Superior temporal gyrus (tissue), 1 donor: ENCODE results near the gene PYY.
A peak's percentile ranks its signal among the peaks of the same experiment; 100 is the strongest.
"Not testable (repeated sequence)": the region's sequence is repeated elsewhere in the genome, so short reads cannot be mapped to it uniquely, and the experiment has no call there.

Experiments used
- DNase-seq: peaks from one replicate; pipeline ENCODE4 v3.0.0-alpha.2; 2016; ENCODE audit errors: extremely low spot score

PYY gene

GRCh38 chr17:43945074-43945829 is 8.5 kb downstream of the PYY start:
- DNase-seq = no peak

GRCh38 chr17:43942051-43942685 is 11.6 kb downstream of the PYY start, which contains the start of gene PPY:
Gene PPY (minus strand): TSS chr17:43942476. CDS start chr17:43941654, 822 bp downstream.
- no peak for DNase-seq

- no peak for DNase-seq
Observed at GRCh38 chr17:43940630-43941029, 13.1 kb downstream of the PYY start.

GRCh38 chr17:43939886-43940285 is 13.9 kb downstream of the PYY start:
- DNase-seq = no peak

DNA sequence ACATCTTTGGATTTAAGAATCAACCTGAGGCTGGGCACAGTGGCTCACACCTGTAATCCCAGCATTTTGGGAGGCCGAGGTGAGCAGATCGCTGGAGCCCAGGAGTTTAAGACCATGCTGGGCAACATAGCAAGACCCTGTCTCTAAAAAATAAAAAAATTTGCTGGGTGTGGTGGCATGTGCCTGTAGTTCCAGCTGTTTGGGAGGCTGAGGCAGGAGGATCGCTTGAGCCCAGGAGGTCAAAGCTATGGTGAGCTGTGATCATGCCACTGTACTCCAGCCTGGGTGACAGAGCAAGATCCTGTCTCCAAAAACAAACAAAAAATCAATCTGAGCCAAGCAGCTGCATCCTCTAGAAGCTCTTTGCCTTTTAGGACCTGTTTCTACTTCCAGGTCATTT is 14.3 kb downstream of the PYY start:
- not testable (repeated sequence) for DNase-seq

- DNase-seq = no peak
Observed at GRCh38 chr17:43938838-43939182, 14.9 kb downstream of the PYY start.

GRCh38 chr17:43936434-43936833 is 17.3 kb downstream of the PYY start:
- no peak for DNase-seq

DNA sequence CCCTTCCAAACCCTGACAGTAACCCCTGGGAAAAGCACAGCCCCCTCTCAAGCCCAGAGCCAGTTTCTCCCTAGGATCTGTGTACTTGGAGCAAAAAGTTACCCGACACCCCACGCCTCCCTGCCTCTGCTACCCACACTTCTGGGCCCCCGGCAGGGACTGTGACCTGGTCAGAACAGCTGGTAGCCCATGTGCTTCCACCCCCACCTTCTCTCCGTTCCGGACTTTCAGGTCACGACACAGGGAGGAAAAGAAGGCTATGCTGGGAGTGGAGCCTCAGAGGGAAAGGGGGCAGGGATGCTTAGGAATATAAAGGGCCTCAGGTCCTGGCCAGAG is 17.8 kb downstream of the PYY start:
- no peak for DNase-seq

GRCh38 chr17:43935204-43935925 is 18.4 kb downstream of the PYY start:
- no peak for DNase-seq

GRCh38 chr17:43932923-43933322 is 20.8 kb downstream of the PYY start:
- DNase-seq = no peak

- DNase-seq = no peak
Observed at GRCh38 chr17:43932357-43932756, 21.4 kb downstream of the PYY start.

DNA sequence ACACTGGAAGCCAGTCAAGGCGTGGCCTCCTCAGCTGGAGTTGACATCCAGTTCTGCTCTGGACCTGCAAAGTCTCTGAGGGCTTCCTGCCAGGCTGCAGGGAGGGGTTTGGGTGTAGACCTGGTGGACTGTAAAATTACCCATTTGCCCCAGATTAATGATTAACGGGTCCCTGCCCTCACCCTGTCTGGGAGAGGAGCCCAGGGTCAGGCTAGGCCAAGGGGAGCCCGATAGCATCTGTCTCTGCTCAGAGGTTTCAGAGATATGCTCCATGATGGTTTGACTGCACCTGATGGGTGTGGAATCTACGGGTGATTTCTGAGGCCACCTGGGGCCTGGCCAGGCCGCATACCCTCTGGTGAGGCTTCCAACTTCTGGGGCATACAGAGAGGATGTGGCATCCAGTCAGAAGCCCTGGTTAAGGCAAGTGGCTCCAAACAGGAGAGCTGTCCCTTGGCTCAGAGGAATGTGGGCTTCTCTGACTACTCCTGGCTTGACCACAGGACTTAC is 22.6 kb downstream of the PYY start:
- DNase-seq = no peak

DNA sequence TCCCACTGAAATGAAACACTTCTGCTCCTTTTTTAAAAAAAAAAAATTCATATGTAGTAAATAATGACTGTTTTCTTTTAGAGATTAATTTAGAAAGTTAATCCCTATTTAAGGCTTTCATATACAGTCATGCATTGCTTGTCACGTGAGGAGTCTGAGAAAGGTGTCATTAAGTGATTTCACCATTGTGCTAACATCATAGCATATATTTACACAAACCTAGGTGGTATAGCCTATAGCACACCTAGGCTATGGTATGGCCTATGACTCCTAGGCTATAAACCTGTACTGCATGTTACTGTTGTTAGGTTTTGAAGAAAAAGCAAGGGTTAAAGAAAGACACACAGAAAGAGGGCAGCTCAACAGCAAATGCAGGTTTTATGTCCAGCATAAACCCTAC is 25.1 kb downstream of the PYY start:
- DNase-seq = no peak

- not testable (repeated sequence) for DNase-seq
Observed at GRCh38 chr17:43927929-43928328, 25.8 kb downstream of the PYY start.

GRCh38 chr17:43927060-43927864 is 26.5 kb downstream of the PYY start:
- no peak for DNase-seq

GRCh38 chr17:43924558-43924957 is 29.2 kb downstream of the PYY start:
- DNase-seq = no peak

DNA sequence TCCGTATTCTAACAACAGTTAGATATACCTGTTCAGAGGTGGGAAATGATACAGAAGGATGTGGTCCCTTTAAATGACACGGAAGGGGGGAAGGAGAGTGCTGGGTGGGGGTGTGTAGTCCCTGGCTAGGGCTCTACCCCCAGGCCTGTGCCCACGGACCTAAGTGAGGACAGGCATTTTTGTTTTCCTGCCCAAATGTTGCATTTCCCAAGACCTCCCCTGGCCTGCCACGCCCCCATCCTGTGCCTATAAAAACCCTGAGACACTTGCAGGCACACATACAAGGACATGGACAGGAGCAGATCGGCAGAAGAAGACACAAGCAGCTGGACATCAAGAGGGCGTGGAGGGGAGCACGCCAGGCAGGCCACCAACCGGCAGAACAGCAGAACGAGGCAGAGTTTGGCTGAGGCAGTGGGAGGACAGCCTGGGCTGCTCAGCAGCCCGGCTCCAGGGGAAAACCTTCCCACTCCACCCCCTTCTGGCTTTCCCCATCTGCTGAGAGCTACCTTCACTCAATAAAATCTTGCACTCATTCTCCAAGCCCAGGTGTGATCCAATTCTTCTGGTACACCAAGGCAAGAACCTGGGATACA is 33.1 kb downstream of the PYY start:
- DNase-seq = no peak

- no peak for DNase-seq
Observed at GRCh38 chr17:43918026-43918389, 35.7 kb downstream of the PYY start.

GRCh38 chr17:43917348-43918025 is 36.3 kb downstream of the PYY start:
- peak; percentile 58 for DNase-seq

- DNase-seq = no peak
Observed at GRCh38 chr17:43917016-43917347, 36.8 kb downstream of the PYY start.

DNA sequence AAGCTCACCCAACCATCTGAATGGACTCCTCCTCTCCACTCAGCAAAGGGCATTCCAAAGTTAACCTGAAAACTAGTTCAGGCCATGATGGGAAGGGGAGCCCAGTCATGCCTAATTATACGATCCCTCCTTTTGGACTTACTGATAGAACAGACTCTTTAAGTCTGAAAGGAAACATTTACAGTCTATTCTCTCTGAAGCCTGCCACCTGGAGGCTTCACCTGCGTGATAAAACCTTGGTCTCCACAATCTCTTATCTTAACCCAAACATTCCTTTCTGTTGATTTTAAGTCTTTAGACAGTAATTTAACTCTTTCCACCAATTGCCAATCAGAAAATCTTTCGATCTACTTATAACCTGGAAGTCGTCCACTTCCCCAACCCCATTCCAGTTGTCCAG is 37.4 kb downstream of the PYY start:
- no peak for DNase-seq
